Keratinocyte (primary cell): Measurements from ENCODE around the gene BRICD5. TPM values are rescaled to one million over a fixed set of nuclear protein-coding genes. Genes with fewer than 3 reads are reported as not detected.

Source experiments
- DNase-seq: peaks from one replicate; pipeline ENCODE4 v3.0.0-alpha.2; 2011; ENCODE audit warnings: low read depth, missing footprints, low spot score
- FAIRE-seq: peaks from 2 replicates; lab custom pipeline; 2011; peaks lifted over from hg19 to GRCh38; lab: Jason Lieb, UNC
- H2AFZ ChIP-seq: 2 replicates; pipeline ENCODE4 v1.6.0; 2012; ENCODE audit warnings: low read length, control low read depth, inconsistent platforms; ENCODE audit not compliant: control insufficient read depth
- H3K27ac ChIP-seq: 2 replicates; pipeline ENCODE4 v1.5.1; 2011; ENCODE audit warnings: low read length; ENCODE audit not compliant: control insufficient read depth, insufficient read depth
- H3K27me3 ChIP-seq: 3 replicates; pipeline ENCODE4 v1.6.0; 2011; ENCODE audit warnings: low read length; ENCODE audit not compliant: control insufficient read depth, insufficient read depth; ENCODE audit errors: extremely low read depth
- H3K36me3 ChIP-seq, 2 experiments: 2 replicates in 1 of 2; 3 replicates in 1 of 2; pipeline ENCODE4 v1.5.1; 2011; ENCODE audit warnings: low read length in 2 of 2, mild to moderate bottlenecking in 1 of 2; ENCODE audit not compliant: control insufficient read depth in 2 of 2, insufficient read depth in 2 of 2; ENCODE audit errors: extremely low read depth in 1 of 2
- H3K4me1 ChIP-seq: 3 replicates; pipeline ENCODE4 v1.5.1; 2011; ENCODE audit warnings: low read length; ENCODE audit not compliant: control insufficient read depth, insufficient read depth; ENCODE audit errors: extremely low read depth
- H3K4me2 ChIP-seq: 3 replicates; pipeline ENCODE4 v1.6.0; 2011; ENCODE audit warnings: low read depth, low read length; ENCODE audit not compliant: control insufficient read depth, insufficient read depth; ENCODE audit errors: extremely low read depth
- H3K4me3 ChIP-seq, 3 experiments: fragments of 200-600 bp in 1 of 3; sonication (generic) in 1 of 3; 2 replicates in 2 of 3; 3 replicates in 1 of 3; pipeline ENCODE4 v1.5.1; 2011 to 2016; ENCODE audit warnings: low read length in 3 of 3, mild to moderate bottlenecking in 3 of 3, control low read depth in 2 of 3, inconsistent platforms in 1 of 3, low read depth in 1 of 3, mixed read lengths in 1 of 3, mixed run types in 1 of 3, moderate library complexity in 1 of 3; ENCODE audit not compliant: control insufficient read depth in 2 of 3, insufficient read depth in 2 of 3; ENCODE audit errors: extremely low read depth in 1 of 3
- H3K79me2 ChIP-seq: 2 replicates; pipeline ENCODE4 v1.6.0; 2012; ENCODE audit warnings: low read length; ENCODE audit not compliant: control insufficient read depth, insufficient read depth
- H3K9ac ChIP-seq: 3 replicates; pipeline ENCODE4 v1.6.0; 2011; ENCODE audit warnings: low read length; ENCODE audit not compliant: control insufficient read depth, insufficient read depth; ENCODE audit errors: extremely low read depth
- H3K9me1 ChIP-seq: 3 replicates; pipeline ENCODE4 v1.6.0; 2011; ENCODE audit warnings: low read length; ENCODE audit not compliant: control insufficient read depth, insufficient read depth; ENCODE audit errors: extremely low read depth
- H3K9me3 ChIP-seq: 2 replicates; pipeline ENCODE4 v1.5.1; 2012; ENCODE audit warnings: low read depth, low read length; ENCODE audit not compliant: control insufficient read depth
- H4K20me1 ChIP-seq: 3 replicates; pipeline ENCODE4 v1.6.0; 2011; ENCODE audit warnings: low read length; ENCODE audit not compliant: control insufficient read depth, insufficient read depth; ENCODE audit errors: extremely low read depth
- EZH2 ChIP-seq: IDR thresholded peaks from one replicate; pipeline ENCODE4 v1.6.1; 2012; ENCODE audit warnings: inconsistent platforms, mild to moderate bottlenecking, low read length, moderate library complexity
- dilution Hi-C: fragments of 300-500 bp; cut with MboI; formaldehyde crosslinking; loops from one replicate; pipeline ENCODE4 v1.7.0; 2020; ENCODE audit warnings: low sequenced_read_pairs; ENCODE audit not compliant: extremely low pct_ligation_motif_present
- polyA plus RNA-seq, 5 experiments: library from polyadenylated mRNA; depleted of rRNA in 3 of 5; stranded (reverse) in 3 of 5; stranded (forward) in 1 of 5; unstranded in 1 of 5; fragments of >200 nt; gene quantifications; 1 replicate in 1 of 5; 2 replicates in 3 of 5; 3 replicates in 1 of 5; pipeline versions ENCODE4 v1.2.1 to v1.2.3, GENCODE V29; 2011 to 2012; ENCODE audit warnings: missing spikeins in 2 of 5, low read depth in 1 of 5, low replicate concordance in 1 of 5
- TF ChIP-seq, protein P1 (sequence below), 3 experiments: IDR thresholded peaks in 1 of 3; conservative IDR thresholded peaks in 1 of 3; optimal IDR thresholded peaks in 1 of 3; 2 replicates in 2 of 3; 3 replicates in 1 of 3; pipeline versions ENCODE3 to v1.5.1; 2011; ENCODE audit warnings: low read length in 3 of 3, mild to moderate bottlenecking in 3 of 3, moderate library complexity in 2 of 3, control low read depth in 1 of 3, inconsistent platforms in 1 of 3; ENCODE audit not compliant: insufficient read depth in 2 of 3; ENCODE audit errors: extremely low read depth in 1 of 3

BRICD5 gene
- polyA plus RNA-seq, 1 donor (not counting 4 experiments of a cell fraction or from before 2014, with no cell fraction given) = 1.8 TPM

DNA sequence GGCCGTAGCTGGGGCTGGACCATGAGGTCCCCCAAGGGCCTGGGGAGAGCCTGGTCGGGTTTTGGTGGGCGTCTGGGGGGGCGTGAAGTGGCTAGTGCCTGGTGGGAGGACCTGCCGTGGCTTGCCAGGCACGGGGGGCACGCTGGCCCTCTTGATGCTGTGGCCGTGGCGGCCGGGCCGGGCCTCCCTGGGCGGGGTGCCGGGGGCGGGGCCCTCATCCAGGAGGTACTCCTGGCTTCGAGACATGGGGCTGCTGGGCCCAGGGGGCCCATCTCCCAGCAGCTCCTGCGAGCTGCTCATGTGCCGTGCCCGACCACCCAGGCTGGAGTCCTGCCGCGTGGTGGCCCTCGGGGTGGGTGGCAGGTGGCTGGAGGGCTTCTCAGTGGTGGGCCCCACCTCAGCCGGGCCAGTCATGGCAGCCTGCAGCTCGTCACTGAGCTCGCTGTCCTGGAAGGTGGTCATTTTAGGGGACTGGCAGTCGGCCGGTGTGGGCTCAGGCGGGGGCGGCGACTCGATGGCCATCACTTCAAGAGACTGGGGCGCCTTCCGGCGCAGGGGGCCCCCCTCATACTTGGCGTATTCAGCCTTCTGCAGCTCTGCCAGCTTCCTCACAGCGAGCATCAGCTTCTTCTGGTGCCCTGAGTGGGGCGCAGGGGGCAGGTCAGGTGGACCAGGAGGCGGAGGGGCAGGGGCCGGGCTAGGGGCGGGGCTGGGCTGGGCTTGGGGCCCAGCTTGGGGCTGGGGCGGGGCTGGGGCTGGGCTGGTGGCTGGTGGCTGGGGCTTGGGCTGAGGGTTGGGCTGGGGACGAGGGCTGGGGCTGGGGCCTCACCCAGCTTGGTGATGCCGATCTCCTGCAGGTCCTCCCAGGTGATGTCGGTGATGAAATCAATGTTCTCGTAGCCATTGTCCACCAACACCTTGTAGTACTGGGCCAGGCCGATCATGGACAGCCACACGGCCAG is 29.4 kb downstream of the BRICD5 start:
- Histone ChIP-seq H3K36me3 (peaks cover 6 to 8% of the 10 kb centered on the region in 2 experiments), H3K9me3 (no peaks in the 10 kb centered on the region), H2AFZ (no peak overlapping the region), H3K27ac (no peak overlapping the region), H3K27me3 (peaks cover 5% of the 10 kb centered on the region), H4K20me1 (no peaks in the 10 kb centered on the region), H3K9ac (no peak overlapping the region), H3K9me1 (no peaks in the 10 kb centered on the region), H3K4me3 (no peak overlapping the region), H3K79me2 (no peaks in the 10 kb centered on the region), H3K4me1 (peaks cover 4% of the 10 kb centered on the region), H3K4me2 (no peak overlapping the region)
- dilution Hi-C loops = no loop called here
- no peak for TF ChIP-seq EZH2
- TF ChIP-seq, protein P1, sequence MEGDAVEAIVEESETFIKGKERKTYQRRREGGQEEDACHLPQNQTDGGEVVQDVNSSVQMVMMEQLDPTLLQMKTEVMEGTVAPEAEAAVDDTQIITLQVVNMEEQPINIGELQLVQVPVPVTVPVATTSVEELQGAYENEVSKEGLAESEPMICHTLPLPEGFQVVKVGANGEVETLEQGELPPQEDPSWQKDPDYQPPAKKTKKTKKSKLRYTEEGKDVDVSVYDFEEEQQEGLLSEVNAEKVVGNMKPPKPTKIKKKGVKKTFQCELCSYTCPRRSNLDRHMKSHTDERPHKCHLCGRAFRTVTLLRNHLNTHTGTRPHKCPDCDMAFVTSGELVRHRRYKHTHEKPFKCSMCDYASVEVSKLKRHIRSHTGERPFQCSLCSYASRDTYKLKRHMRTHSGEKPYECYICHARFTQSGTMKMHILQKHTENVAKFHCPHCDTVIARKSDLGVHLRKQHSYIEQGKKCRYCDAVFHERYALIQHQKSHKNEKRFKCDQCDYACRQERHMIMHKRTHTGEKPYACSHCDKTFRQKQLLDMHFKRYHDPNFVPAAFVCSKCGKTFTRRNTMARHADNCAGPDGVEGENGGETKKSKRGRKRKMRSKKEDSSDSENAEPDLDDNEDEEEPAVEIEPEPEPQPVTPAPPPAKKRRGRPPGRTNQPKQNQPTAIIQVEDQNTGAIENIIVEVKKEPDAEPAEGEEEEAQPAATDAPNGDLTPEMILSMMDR (optimal IDR thresholded peaks at IDR 0.05 in 1 of 3, IDR thresholded peaks at IDR 0.05 in 1 of 3, conservative IDR thresholded peaks at IDR 0.05 in 1 of 3; ENCODE audit: extremely low read depth in 1 of 3, insufficient read depth in 2 of 3, low read length in 3 of 3) = no peak
- FAIRE-seq (no peak), DNase-seq (no peak)

DNA sequence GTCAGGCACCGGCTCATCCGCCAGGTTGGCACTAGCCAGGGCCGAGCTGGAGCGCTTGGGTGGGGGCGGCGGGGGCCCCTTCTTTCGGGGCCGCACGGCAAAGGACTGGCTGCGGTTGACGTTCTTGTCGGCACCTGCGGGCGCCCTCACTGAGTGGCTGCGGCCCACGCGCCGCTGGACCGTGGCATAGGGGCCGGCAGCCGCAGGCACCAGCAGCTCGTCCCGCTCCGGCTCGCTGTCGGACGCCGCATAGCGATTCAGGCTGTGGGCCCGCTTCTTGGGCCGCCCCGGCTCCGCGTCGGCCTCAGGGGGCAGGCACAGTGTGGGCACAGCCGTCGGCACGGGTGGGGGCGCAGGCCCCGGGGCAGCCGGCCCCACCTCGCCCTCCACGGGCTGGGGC is 30.2 kb downstream of the BRICD5 start:
- DNase-seq (no peak), FAIRE-seq (no peak)
- Histone ChIP-seq H3K9ac (no peak overlapping the region), H3K9me3 (no peaks in the 10 kb centered on the region), H3K36me3 (peaks cover 14 to 15% of the 10 kb centered on the region in 2 experiments), H3K4me2 (no peak overlapping the region), H3K79me2 (no peaks in the 10 kb centered on the region), H2AFZ (no peak overlapping the region), H3K9me1 (no peaks in the 10 kb centered on the region), H3K4me1 (peaks cover 4% of the 10 kb centered on the region), H4K20me1 (no peaks in the 10 kb centered on the region), H3K27ac (no peak overlapping the region), H3K27me3 (peaks cover 5% of the 10 kb centered on the region), H3K4me3 (no peak overlapping the region)
- TF ChIP-seq EZH2 = no peak
- TF ChIP-seq, protein P1 (optimal IDR thresholded peaks at IDR 0.05 in 1 of 3, IDR thresholded peaks at IDR 0.05 in 1 of 3, conservative IDR thresholded peaks at IDR 0.05 in 1 of 3; ENCODE audit: extremely low read depth in 1 of 3, insufficient read depth in 2 of 3, low read length in 3 of 3) = no peak
- dilution Hi-C loops = no loop called here
